Activated T-helper 9 cell treated with anti-CD3 and anti-CD28 coated beads, Interleukin-2, amount 50 U/mL, for 16 hours (primary cell): ENCODE measurements around the gene FGF6.

Experiments used
- DNase-seq: peaks from one replicate; pipeline ENCODE4 v3.0.0-alpha.2; 2020; ENCODE audit warnings: low read depth

FGF6 gene

GRCh38 chr12:4447151-4447550 lies 1.5 kb upstream of the FGF6 start:
- DNase-seq: no peak

- no peak for DNase-seq
These were observed 720 bp upstream of the FGF6 start for GRCh38 chr12:4446335-4446734.

GRCh38 chr12:4444031-4444430 lies 1.6 kb downstream of the FGF6 start:
- DNase-seq: no peak

GRCh38 chr12:4443616-4444015 lies 2.0 kb downstream of the FGF6 start:
- DNase-seq: no peak

GRCh38 chr12:4441355-4442335 lies 4.0 kb downstream of the FGF6 start:
- DNase-seq: no peak

GRCh38 chr12:4440187-4440941 lies 5.3 kb downstream of the FGF6 start:
- no peak for DNase-seq

- DNase-seq: no peak
These were observed 5.9 kb downstream of the FGF6 start for GRCh38 chr12:4439736-4440135.

- no peak for DNase-seq
These were observed 6.6 kb downstream of the FGF6 start for GRCh38 chr12:4438834-4439596.

GRCh38 chr12:4435537-4435936 lies 10.1 kb downstream of the FGF6 start:
- no peak for DNase-seq

- DNase-seq: no peak
These were observed 10.7 kb downstream of the FGF6 start for GRCh38 chr12:4434706-4435425.

- DNase-seq: no peak
These were observed 11.3 kb downstream of the FGF6 start for GRCh38 chr12:4434301-4434700.

- DNase-seq: no peak
These were observed 11.9 kb downstream of the FGF6 start for GRCh38 chr12:4433745-4434058.

- no peak for DNase-seq
These were observed 12.5 kb downstream of the FGF6 start for GRCh38 chr12:4432878-4433744.

- DNase-seq: no peak
These were observed 13.7 kb downstream of the FGF6 start for GRCh38 chr12:4431866-4432265.

- no peak for DNase-seq
These were observed 14.2 kb downstream of the FGF6 start for GRCh38 chr12:4431436-4431835.

GRCh38 chr12:4424422-4424821 lies 21.2 kb downstream of the FGF6 start:
- no peak for DNase-seq

GRCh38 chr12:4423528-4424195 lies 22.0 kb downstream of the FGF6 start:
- no peak for DNase-seq

- DNase-seq: no peak
These were observed 22.6 kb downstream of the FGF6 start for GRCh38 chr12:4422985-4423384.

- DNase-seq: no peak
These were observed 24.0 kb downstream of the FGF6 start for GRCh38 chr12:4421590-4422031.

GRCh38 chr12:4420138-4420670 lies 25.4 kb downstream of the FGF6 start:
- no peak for DNase-seq
